Upper lobe of left lung (tissue), 6 donors: ENCODE measurements around the gene GREB1L. TPM values are rescaled to one million over a fixed set of nuclear protein-coding genes. Genes with fewer than 3 reads are reported as not detected.

ENCODE experiments used
- ATAC-seq, 2 donors: fragments of 200-7000 bp; cut with Tn5 transposase; one replicate each; pipeline ENCODE4 v1.9.1; 2022; ENCODE audit warnings: mild to moderate bottlenecking in 2 of 2, moderate library complexity in 2 of 2; ENCODE audit not compliant: low FRiP score in 2 of 2
- DNase-seq, 2 donors: peaks; one replicate each; pipeline ENCODE4 v3.0.0-alpha.2; 2019 to 2020
- H3K27ac ChIP-seq, 4 donors: fragments of 200-600 bp; sonication (generic); one replicate each; pipeline ENCODE4 v1.5.1; 2016 to 2019
- H3K27me3 ChIP-seq, 4 donors: fragments of 200-600 bp; sonication (generic); one replicate each; pipeline ENCODE4 v1.5.1; 2017 to 2019
- H3K36me3 ChIP-seq, 4 donors: fragments of 200-600 bp; sonication (generic); one replicate each; pipeline ENCODE4 v1.5.1; 2016 to 2019
- H3K4me1 ChIP-seq, 4 donors: fragments of 200-600 bp; sonication (generic); one replicate each; pipeline ENCODE4 v1.5.1; 2018 to 2019
- H3K4me3 ChIP-seq, 4 donors: fragments of 200-600 bp; sonication (generic); one replicate each; pipeline ENCODE4 v1.5.1; 2017 to 2019; ENCODE audit warnings: mild to moderate bottlenecking in 2 of 4, moderate library complexity in 1 of 4
- H3K9me3 ChIP-seq, 4 donors: fragments of 200-600 bp; sonication (generic); one replicate each; pipeline ENCODE4 v1.5.1; 2018 to 2019
- CTCF ChIP-seq, 6 experiments: fragments of 450-650 bp in 4 of 6; fragments of 200-600 bp in 2 of 6; sonication (generic) in 2 of 6; IDR thresholded peaks; one replicate each; pipeline ENCODE4 v1.5.1; 2016 to 2019; ENCODE audit warnings: antibody characterized with exemption in 6 of 6
- EP300 ChIP-seq, 4 donors: sonication (generic); formaldehyde crosslinking; IDR thresholded peaks; one replicate each; pipeline ENCODE4 v1.5.1; 2017; ENCODE audit warnings: antibody characterized with exemption in 4 of 4, control low read depth in 2 of 4
- POLR2A ChIP-seq, 4 donors: fragments of 450-650 bp; IDR thresholded peaks; one replicate each; pipeline ENCODE4 v1.5.1; 2016 to 2017; ENCODE audit warnings: antibody characterized with exemption in 4 of 4, mild to moderate bottlenecking in 2 of 4
- POLR2AphosphoS5 ChIP-seq, 2 donors: sonication (generic); formaldehyde crosslinking; IDR thresholded peaks; one replicate each; pipeline ENCODE4 v1.5.1; 2017; ENCODE audit warnings: antibody characterized with exemption in 2 of 2
- WGBS, 2 donors: methylation state at CpG; one replicate each; pipeline ENCODE4 v1.1.5; 2017 to 2018; 5-methylcytosine and 5-hydroxymethylcytosine counted together
- total RNA-seq, 6 donors: library from RNA; depleted of rRNA in 4 of 6; stranded (reverse); fragments of >200 nt in 4 of 6; gene quantifications; one replicate each; pipeline versions ENCODE4 v1.1.0 to v1.2.1, GENCODE V29; 2016 to 2021
- donor health status: DM: no; HTN: no; CAD: no; lungs with moderate emphysema.
- donor health status: DM: no; HTN: yes; CAD: no; lungs with severe emphysema.

The GREB1L gene
- total RNA-seq, 6 donors from 2014 or later, result under 0.01 to 2.0 (median 0.44) TPM

- H3K36me3 ChIP-seq, result no peaks in the 10 kb centered on the region
- no peaks in the 10 kb centered on the region for H3K27me3 ChIP-seq
- DNase-seq (no peak), ATAC-seq (no peak)
- no peaks in the 10 kb centered on the region for H3K4me1 ChIP-seq
- H3K9me3 ChIP-seq, result no peaks in the 10 kb centered on the region
- no peak for TF ChIP-seq CTCF (IDR thresholded peaks at IDR 0.05)
- no peak for TF ChIP-seq POLR2AphosphoS5 (IDR thresholded peaks at IDR 0.05)
- WGBS, 2 donors, result 0 to 2% methylated on average over 1 of the region's 1 CpG
- no peak overlapping the region for H3K4me3 ChIP-seq
- H3K27ac ChIP-seq, result no peak overlapping the region
Measured at GRCh38 chr18:21269349-21269748, 27.3 kb downstream of the GREB1L start.

DNA sequence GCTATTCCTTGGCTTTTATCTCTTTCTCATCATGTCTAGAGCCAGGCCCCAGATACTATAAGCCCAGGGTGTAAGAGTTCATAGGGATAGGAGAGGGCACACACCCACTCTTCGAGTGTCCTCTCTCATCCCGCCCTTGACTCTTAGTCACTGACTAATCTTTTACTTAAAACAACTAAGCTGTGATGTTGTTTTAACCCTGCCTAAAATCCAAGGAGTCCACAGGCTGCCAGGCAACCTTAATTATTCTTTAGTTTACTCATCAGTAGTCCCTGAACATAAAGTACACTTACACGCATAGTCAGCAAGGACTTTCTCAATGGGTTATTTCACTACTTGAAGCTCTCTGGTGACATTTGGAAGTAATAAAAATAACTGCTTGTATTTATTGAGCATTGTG lies 28.4 kb downstream of the GREB1L start:
- DNase-seq (no peak), ATAC-seq (no peak)
- Histone ChIP-seq H3K9me3 (no peaks in the 10 kb centered on the region), H3K36me3 (no peaks in the 10 kb centered on the region), H3K27ac (no peak overlapping the region), H3K4me3 (no peak overlapping the region), H3K4me1 (no peaks in the 10 kb centered on the region), H3K27me3 (no peaks in the 10 kb centered on the region)
- TF ChIP-seq POLR2A (IDR thresholded peaks at IDR 0.05), result no peak
- TF ChIP-seq EP300 (IDR thresholded peaks at IDR 0.05), result no peak
- no peak for TF ChIP-seq POLR2AphosphoS5 (IDR thresholded peaks at IDR 0.05)
- no peak for TF ChIP-seq CTCF (IDR thresholded peaks at IDR 0.05)
- WGBS, 2 donors, result 81 to 89% methylated on average over 3 of the region's 3 CpGs

DNA sequence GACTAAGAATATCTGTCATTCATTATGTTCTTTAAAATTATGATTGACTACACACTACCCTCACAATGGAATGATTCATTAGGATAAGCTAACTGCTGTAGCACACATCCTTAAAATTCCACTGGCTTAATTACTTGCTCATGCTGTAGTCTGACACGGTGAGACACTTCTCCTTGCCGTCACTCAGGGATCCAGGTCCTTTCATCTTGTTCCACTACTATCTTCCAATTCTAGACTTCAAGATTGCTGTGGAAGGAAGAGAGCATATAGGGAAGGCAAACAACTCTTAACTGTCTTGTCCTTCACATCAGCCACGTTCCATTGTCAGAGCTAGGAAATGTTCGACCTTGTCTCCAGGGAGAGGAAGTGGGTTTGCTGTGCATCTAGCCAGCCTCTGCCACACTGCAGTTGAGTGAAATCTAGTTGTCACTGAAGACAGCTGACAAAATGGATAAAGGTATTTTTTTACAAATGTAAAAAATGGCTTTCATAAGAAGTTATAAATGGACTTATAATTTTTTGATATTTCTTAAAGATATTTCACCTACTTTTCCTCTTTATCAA lies 30.1 kb downstream of the GREB1L start:
- Histone ChIP-seq H3K36me3 (no peaks in the 10 kb centered on the region), H3K4me1 (no peaks in the 10 kb centered on the region), H3K27me3 (no peaks in the 10 kb centered on the region), H3K27ac (no peak overlapping the region), H3K9me3 (no peaks in the 10 kb centered on the region), H3K4me3 (no peak overlapping the region)
- DNase-seq (no peak), ATAC-seq (no peak)
- TF ChIP-seq POLR2AphosphoS5 (IDR thresholded peaks at IDR 0.05), result no peak
- WGBS, 2 donors, result 40 to 52% methylated on average over 4 of the region's 4 CpGs

- Histone ChIP-seq H3K4me1 (no peaks in the 10 kb centered on the region), H3K9me3 (no peaks in the 10 kb centered on the region), H3K36me3 (no peaks in the 10 kb centered on the region), H3K27me3 (no peaks in the 10 kb centered on the region), H3K4me3 (no peak overlapping the region), H3K27ac (no peak overlapping the region)
- 53 to 58% methylated on average over 3 of the region's 3 CpGs for WGBS, 2 donors
- DNase-seq (no peak), ATAC-seq (no peak)
- TF ChIP-seq POLR2AphosphoS5 (IDR thresholded peaks at IDR 0.05), result no peak
- TF ChIP-seq POLR2A (IDR thresholded peaks at IDR 0.05), result no peak
- no peak for TF ChIP-seq CTCF (IDR thresholded peaks at IDR 0.05)
- no peak for TF ChIP-seq EP300 (IDR thresholded peaks at IDR 0.05)
Measured at GRCh38 chr18:21273568-21273967, 31.5 kb downstream of the GREB1L start.

- H3K4me3 ChIP-seq, result no peak overlapping the region
- H3K27ac ChIP-seq, result no peak overlapping the region
- ATAC-seq (no peak), DNase-seq (no peak)
- WGBS, 2 donors, result 94 to 96% methylated on average over 7 of the region's 7 CpGs
- no peaks in the 10 kb centered on the region for H3K9me3 ChIP-seq
- H3K27me3 ChIP-seq, result no peaks in the 10 kb centered on the region
- TF ChIP-seq POLR2AphosphoS5 (IDR thresholded peaks at IDR 0.05), result no peak
- TF ChIP-seq POLR2A (IDR thresholded peaks at IDR 0.05), result no peak
- no peak for TF ChIP-seq EP300 (IDR thresholded peaks at IDR 0.05)
- no peak for TF ChIP-seq CTCF (IDR thresholded peaks at IDR 0.05)
- no peaks in the 10 kb centered on the region for H3K36me3 ChIP-seq
- H3K4me1 ChIP-seq, result no peaks in the 10 kb centered on the region
Measured at GRCh38 chr18:21275645-21276044, 33.6 kb downstream of the GREB1L start.
